Peyer's patch (tissue), 4 donors: ENCODE measurements around the gene MTG2. TPM values are rescaled to one million over a fixed set of nuclear protein-coding genes. Genes with fewer than 3 reads are reported as not detected.
A peak's percentile ranks its signal among the peaks of the same experiment; 100 is the strongest.

Source experiments
- DNase-seq, 3 donors: peaks; one replicate each; pipeline ENCODE4 v3.0.0-alpha.2; 2017 to 2019
- H3K27ac ChIP-seq, 4 donors: fragments of 200-600 bp; sonication (generic); one replicate each; pipeline ENCODE4 v1.5.1; 2016 to 2019
- H3K27me3 ChIP-seq, 2 donors: fragments of 200-600 bp; sonication (generic); one replicate each; pipeline ENCODE4 v1.5.1; 2019
- H3K36me3 ChIP-seq, 3 donors: fragments of 200-600 bp; sonication (generic); one replicate each; pipeline ENCODE4 v1.5.1; 2016 to 2019
- H3K4me1 ChIP-seq, 4 donors: fragments of 200-600 bp; sonication (generic); one replicate each; pipeline ENCODE4 v1.5.1; 2016 to 2019
- H3K4me3 ChIP-seq, 4 donors: fragments of 200-600 bp; sonication (generic); 1 replicate in 3 of 4; 2 replicates in 1 of 4; pipeline ENCODE4 v1.5.1; 2016 to 2019; ENCODE audit warnings: mild to moderate bottlenecking in 1 of 4
- H3K9me3 ChIP-seq, 4 donors: fragments of 200-600 bp; sonication (generic); one replicate each; pipeline ENCODE4 v1.5.1; 2016 to 2019; ENCODE audit warnings: mild to moderate bottlenecking in 1 of 4
- POLR2A ChIP-seq, 2 donors: fragments of 450-650 bp; IDR thresholded peaks; one replicate each; pipeline ENCODE4 v1.5.1; 2017; ENCODE audit warnings: antibody characterized with exemption in 2 of 2, mild to moderate bottlenecking in 2 of 2, moderate library complexity in 2 of 2
- total RNA-seq, 4 donors: library from RNA; depleted of rRNA; stranded (reverse); fragments of >200 nt; gene quantifications; one replicate each; pipeline ENCODE4 v1.1.0, GENCODE V29; 2016
- TF ChIP-seq, protein P1 (sequence below), 6 experiments: fragments of 450-650 bp in 4 of 6; fragments of 200-600 bp in 2 of 6; sonication (generic) in 1 of 6; IDR thresholded peaks; one replicate each; pipeline ENCODE4 v1.5.1; 2017 to 2019; ENCODE audit warnings: antibody characterized with exemption in 6 of 6, mild to moderate bottlenecking in 3 of 6, moderate library complexity in 1 of 6

MTG2 gene
- total RNA-seq, 4 donors from 2014 or later, result 23.1 to 62.2 (median 31.6) TPM

DNA sequence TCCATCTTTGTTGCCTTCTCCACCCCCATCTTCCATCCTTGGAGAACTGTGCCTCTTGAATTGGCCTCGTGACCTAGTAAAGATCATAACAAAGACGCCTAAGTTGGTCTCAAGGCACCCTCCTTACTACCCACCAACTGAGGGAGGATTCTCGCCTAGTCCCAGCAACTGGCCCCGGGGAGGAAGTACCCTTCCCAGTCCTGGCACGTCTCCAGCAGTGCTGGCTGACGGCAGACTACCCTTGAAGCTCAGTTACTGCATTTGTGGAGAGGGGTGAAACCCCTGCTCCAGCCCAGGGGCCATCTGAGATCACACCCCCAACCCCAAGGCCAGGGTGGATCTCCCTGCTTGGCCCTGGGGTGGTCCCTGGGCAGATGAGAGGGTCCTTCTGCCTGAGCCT is 53.4 kb downstream of the MTG2 start:
- Histone ChIP-seq H3K4me3 (no peak overlapping the region), H3K4me1 (peaks cover 0 to 25% (median 14%) of the 10 kb centered on the region in 4 donors), H3K27me3 (no peaks in the 10 kb centered on the region), H3K9me3 (no peaks in the 10 kb centered on the region), H3K36me3 (no peaks in the 10 kb centered on the region), H3K27ac (no peak overlapping the region)
- no peak for TF ChIP-seq POLR2A (IDR thresholded peaks at IDR 0.05)
- TF ChIP-seq, protein P1, sequence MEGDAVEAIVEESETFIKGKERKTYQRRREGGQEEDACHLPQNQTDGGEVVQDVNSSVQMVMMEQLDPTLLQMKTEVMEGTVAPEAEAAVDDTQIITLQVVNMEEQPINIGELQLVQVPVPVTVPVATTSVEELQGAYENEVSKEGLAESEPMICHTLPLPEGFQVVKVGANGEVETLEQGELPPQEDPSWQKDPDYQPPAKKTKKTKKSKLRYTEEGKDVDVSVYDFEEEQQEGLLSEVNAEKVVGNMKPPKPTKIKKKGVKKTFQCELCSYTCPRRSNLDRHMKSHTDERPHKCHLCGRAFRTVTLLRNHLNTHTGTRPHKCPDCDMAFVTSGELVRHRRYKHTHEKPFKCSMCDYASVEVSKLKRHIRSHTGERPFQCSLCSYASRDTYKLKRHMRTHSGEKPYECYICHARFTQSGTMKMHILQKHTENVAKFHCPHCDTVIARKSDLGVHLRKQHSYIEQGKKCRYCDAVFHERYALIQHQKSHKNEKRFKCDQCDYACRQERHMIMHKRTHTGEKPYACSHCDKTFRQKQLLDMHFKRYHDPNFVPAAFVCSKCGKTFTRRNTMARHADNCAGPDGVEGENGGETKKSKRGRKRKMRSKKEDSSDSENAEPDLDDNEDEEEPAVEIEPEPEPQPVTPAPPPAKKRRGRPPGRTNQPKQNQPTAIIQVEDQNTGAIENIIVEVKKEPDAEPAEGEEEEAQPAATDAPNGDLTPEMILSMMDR (IDR thresholded peaks at IDR 0.05), result no peak
- no peak for DNase-seq

DNA sequence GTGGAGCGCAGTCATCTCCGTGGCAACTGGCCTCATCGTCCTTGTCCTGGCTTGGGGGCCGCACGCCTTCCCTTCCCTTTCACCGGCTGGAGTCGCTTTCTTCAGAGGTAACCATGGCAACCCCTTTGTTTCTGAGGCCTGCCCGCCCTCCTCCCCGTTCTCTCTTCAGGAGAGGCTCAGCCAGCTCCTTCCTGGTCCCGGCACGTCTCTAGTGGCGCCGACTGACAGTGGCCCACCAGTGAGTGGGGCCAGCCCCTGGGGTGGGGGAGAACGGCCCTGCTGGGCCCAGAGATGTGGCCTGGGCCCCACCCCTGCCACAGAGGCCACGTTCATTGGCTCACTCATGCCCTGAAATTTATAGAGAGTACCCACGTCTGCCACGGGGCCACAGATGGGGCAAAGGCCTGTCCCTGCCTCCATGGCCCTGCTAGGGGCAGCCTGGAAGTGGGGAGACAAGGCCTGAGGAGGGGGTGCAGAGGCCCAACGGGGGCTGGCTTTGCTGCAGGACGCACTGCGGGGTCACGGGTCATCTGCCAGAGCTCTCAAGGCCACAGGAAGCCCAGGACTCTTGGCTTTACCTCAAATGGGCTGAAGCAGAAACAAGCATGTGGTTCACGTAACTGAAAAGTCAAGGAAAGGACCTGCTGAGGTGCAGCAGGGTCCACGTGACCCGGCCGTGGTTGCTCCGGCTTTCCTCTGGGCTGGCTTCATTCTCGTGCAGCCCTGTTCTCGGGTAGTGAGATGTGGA is 54.1 kb downstream of the MTG2 start:
- Histone ChIP-seq H3K36me3 (no peaks in the 10 kb centered on the region), H3K4me1 (peaks cover 0 to 31% (median 14%) of the 10 kb centered on the region in 4 donors), H3K4me3 (no peak overlapping the region), H3K9me3 (no peaks in the 10 kb centered on the region), H3K27me3 (no peaks in the 10 kb centered on the region), H3K27ac (peak overlapping the region in 1 of 4 donors; percentile 71)
- TF ChIP-seq, protein P1 (IDR thresholded peaks at IDR 0.05), result no peak
- TF ChIP-seq POLR2A (IDR thresholded peaks at IDR 0.05), result no peak
- no peak for DNase-seq

DNA sequence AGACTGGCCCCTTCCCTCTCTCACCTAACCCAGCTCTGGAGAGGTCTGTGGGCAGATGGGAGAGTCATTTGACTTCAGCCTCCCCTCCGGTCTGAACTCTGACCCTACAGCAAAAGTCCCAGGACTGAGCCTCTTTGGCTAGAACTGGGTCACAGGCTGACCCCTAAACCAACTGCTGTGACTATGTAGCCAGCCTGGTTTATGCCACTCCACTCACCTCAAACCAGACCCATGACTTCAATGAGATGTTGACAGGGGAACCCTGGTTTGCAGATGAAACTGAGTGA is 54.6 kb downstream of the MTG2 start:
- Histone ChIP-seq H3K27ac (peak overlapping the region; percentile 35 to 71 (median 52)), H3K4me1 (peaks cover 0 to 35% (median 14%) of the 10 kb centered on the region in 4 donors), H3K36me3 (no peaks in the 10 kb centered on the region), H3K4me3 (peak overlapping the region in 1 of 4 donors; percentile 44), H3K9me3 (no peaks in the 10 kb centered on the region), H3K27me3 (no peaks in the 10 kb centered on the region)
- DNase-seq, result no peak
- TF ChIP-seq POLR2A (IDR thresholded peaks at IDR 0.05), result no peak
- TF ChIP-seq, protein P1 (IDR thresholded peaks at IDR 0.05), result no peak

DNA sequence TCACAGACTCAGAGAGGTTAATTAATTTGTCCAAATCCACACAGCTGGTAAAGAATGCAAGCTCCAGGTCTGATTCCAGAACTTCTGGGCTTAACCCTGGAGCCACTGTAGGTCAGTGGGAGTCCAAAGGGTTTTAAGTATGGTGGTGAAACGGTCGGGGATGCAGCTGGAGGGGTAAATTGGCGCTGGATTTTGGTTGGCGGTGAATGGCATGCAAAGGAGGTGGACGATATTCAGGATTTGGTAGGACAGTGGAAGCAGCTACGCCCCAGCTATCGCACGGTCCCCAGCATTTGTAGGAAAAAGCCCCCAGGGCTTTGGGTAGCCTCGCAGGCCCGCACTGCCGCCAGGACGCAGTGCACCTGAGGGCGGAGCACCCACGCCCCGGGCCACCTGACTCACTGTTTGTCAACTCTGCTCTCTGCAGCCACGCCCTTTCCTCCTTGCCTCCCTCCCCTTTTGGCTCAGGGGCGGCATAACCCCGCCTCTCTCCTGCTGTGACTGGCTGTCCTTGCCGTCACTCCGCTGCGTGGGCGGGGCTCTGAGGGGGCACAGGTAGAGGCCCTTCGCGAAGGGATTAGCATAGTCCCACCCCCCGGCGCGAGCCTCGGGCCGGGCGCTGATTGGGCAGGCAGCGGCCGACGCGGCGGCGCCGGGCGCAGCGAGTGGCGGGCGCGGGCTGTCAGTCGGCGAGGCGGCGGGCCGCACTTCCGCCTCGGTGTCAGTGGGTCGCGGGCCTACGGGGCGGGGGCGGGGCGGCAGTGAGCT is 55.2 kb downstream of the MTG2 start, which contains the start of gene OSBPL2:
OSBPL2 (plus strand) TSS at position 721 of the 768 bp plus-strand sequence. CDS start 17,664 bp downstream, outside the sequence.
- H3K27me3 ChIP-seq, result no peaks in the 10 kb centered on the region
- DNase-seq, result peak; percentile 100

DNA sequence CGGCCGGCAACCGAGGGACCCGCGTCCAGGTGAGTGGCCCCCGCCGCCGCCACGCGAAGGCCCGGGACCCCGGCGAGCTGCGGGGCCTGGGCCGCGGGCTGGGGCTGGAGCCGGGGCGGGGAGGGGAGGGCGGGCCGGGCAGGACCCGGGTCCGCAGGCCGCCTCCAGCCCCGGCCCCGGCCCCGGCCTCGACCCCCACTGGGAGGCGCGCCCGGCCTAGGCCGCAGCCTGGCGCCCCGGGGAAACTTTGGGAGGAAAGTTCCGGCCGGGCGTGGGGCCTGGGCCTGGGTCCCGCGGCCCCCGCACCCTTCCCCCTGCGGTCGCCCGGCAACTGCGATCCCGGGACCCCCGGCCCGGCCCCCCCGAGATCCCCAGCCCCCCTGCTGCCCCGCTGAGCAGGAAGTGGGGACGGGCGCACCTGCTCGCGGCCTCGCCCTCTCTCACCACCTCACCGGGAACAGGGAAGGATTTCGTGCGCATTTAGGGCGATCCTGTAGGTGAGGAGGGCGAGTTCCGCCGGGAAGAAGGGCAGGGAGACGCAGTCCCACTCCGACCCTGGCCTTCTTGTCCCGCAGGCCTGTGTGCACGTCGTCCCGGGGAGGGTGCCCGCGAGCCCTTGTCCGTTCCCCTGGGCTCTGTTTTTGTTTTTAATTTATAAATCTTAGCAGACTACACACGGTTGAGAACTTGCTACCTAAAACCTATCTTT is 55.9 kb downstream of the MTG2 start:
- peak; percentile 34 to 70 (median 57) for DNase-seq
- Histone ChIP-seq H3K36me3 (no peaks in the 10 kb centered on the region), H3K27me3 (no peaks in the 10 kb centered on the region), H3K4me1 (peaks cover 0 to 41% (median 14%) of the 10 kb centered on the region in 4 donors), H3K9me3 (no peaks in the 10 kb centered on the region), H3K27ac (peak overlapping the region; percentile 82 to 94 (median 92)), H3K4me3 (peak overlapping the region; percentile 82 to 98 (median 94))
- no peak for TF ChIP-seq POLR2A (IDR thresholded peaks at IDR 0.05)
- TF ChIP-seq, protein P1 (IDR thresholded peaks at IDR 0.05), result no peak

More for the DNA sequence above, 55.2 kb downstream of the MTG2 start, which contains the start of gene OSBPL2:
- peak; percentile 29 to 60 for TF ChIP-seq POLR2A (IDR thresholded peaks at IDR 0.05)
- TF ChIP-seq, protein P1 (IDR thresholded peaks at IDR 0.05), result peak in 1 of 6 experiments; percentile 5
- Histone ChIP-seq H3K36me3 (no peaks in the 10 kb centered on the region), H3K4me1 (peaks cover 0 to 35% (median 14%) of the 10 kb centered on the region in 4 donors), H3K27ac (peak within 1 kb of the TSS; percentile 82 to 94 (median 92)), H3K9me3 (no peaks in the 10 kb centered on the region), H3K4me3 (peak within 1 kb of the TSS; percentile 82 to 98 (median 94))
